ENCODE data around the gene BCL7B.
A peak's percentile ranks its signal among the peaks of the same experiment; 100 is the strongest.

BCL7B gene

GRCh38 chr7:73557397-73558257 is at the start of gene BCL7B:
Gene BCL7B (minus strand): TSS chr7:73557690. CDS start chr7:73557578, 112 bp downstream.
- peak within 1 kb of the TSS; percentile 99 for H3K27ac ChIP-seq
- TF ChIP-seq ZFX (IDR thresholded peaks at IDR 0.05; ENCODE audit: borderline replicate concordance) (no peak), CTCF (IDR thresholded peaks at IDR 0.05) (no peak)

GRCh38 chr7:73605601-73606220 is 48.2 kb upstream of the BCL7B start:
- TF ChIP-seq ZFX (IDR thresholded peaks at IDR 0.05; ENCODE audit: borderline replicate concordance), result no peak
- H3K27ac ChIP-seq, result no peak overlapping the region

DNA sequence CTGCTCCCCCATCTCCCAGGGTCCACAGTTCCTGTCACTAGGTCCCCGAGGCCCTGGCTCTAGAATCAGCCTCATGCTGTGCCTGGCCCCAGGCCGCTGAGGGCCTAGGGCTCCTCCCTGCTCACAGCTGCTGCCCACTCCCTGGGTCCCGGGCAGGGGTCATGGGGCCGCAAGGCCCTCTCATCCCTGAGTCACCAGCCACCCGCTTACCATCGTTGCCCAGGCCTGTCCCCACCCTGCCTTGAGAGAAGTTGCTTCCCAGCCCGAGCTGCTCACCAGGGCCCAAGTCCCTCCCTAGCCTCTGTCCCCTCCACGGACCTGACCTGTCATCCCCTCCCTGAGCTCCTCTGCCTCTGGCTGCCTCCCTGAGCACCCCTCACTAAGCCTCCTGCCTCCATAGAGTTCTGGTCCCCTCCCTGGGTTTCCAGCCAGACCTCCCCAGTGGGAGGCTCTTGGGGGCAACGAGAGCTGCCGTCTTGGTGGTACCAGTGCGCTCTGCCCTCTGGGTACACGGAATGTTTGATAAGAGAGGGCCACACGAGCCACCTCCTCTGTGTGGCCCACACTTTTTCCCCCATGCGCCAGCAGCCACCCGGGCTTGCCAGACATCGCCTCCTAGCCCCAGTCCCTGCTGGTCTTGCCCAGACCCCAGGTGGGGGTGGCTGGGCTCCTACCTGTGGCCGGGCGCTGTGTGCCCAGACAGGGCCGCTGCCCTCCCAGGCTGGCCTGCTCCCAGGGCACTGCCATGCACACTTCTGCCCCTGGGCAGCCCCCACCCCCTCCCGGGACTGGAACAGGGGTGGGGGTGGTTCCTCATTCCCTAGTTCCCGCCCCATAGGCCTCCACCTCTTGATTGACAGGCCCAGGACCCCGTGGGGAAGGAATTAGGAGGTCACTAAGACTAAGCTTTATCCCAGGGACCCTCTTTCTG is 45.5 kb upstream of the BCL7B start:
- H3K27ac ChIP-seq, result no peak overlapping the region

GRCh38 chr7:73599916-73600315 is 42.4 kb upstream of the BCL7B start:
- TF ChIP-seq ZFX (IDR thresholded peaks at IDR 0.05; ENCODE audit: borderline replicate concordance) (no peak), CTCF (IDR thresholded peaks at IDR 0.05) (no peak)
- no peak overlapping the region for H3K27ac ChIP-seq

More for the DNA sequence above, 45.5 kb upstream of the BCL7B start:
- no peak for TF ChIP-seq CTCF (IDR thresholded peaks at IDR 0.05)
- no peak for TF ChIP-seq ZFX (IDR thresholded peaks at IDR 0.05; ENCODE audit: borderline replicate concordance)

DNA sequence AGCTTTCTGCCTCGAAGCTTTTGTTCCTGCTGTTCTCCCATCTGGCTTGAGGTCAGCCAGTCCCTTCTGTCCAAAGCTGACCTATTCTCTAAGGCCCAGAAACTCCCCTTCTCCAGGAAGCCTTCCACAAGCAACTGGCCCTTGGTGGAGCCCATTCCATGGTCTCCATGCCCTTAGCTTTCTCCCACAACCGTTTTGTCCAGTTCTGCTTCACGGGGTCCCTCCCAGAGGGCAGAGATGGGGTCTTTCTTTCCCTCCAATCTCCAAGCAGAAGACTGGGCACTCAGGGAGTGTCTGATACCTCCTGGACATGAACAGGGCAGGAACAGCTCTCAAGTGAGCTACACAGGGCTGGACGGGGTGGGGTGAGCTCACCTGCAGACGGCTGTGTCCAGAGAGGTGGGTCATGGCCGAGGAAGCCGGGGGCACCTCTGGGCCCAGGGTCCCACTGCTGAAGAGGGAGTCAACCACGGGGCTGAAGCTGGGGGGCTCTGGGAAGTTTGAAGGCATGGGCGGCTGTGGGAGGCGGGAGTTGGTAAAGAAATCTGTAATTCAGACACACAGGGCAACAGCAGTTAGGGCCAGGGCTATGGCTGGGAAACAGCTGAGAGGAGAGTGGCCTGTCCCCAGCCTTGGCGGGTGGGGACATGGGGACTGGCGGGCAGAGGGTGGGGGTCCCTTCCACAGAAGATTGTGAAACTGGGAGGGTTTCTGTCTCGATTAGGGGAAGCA is 41.8 kb upstream of the BCL7B start:
- H3K27ac ChIP-seq, result no peak overlapping the region
- TF ChIP-seq CTCF (IDR thresholded peaks at IDR 0.05) (no peak), ZFX (IDR thresholded peaks at IDR 0.05; ENCODE audit: borderline replicate concordance) (no peak)

DNA sequence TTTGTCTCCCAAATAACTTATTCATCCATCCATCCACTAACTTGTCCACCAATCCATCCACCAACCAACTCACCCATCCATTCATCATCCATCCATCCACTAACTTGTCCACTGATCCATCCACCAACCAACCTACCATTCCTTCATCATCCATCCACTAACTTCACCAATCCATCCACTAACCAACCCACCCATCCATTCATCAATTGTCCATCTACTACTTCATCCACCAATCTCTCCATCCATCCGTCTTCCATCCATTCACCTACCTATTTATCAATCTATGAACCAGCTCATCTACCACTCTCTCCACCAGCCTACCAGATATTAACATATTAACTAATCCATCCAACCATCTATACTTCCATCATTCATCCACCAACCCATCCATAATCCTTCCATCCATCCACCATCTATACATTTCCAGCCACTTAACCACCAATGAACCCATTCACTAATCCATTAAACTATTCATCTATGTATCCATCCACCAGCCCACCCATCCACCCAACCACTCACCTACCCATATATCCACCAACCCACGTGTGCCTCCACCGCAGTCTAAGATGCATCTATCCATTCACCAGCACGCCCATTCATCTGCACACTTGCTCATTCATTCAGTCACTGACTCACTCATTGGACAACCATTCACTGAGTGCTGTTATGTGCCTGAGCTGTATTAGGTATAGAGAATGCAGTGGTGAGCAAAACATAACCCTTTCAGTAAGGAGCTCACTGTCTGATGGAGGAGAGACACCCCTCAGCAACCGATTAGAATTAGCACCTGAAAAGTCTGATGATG is 40.7 kb upstream of the BCL7B start:
- H3K27ac ChIP-seq, result no peak overlapping the region
- TF ChIP-seq ZFX (IDR thresholded peaks at IDR 0.05; ENCODE audit: borderline replicate concordance) (no peak), CTCF (IDR thresholded peaks at IDR 0.05) (no peak)
